GM19043 (cell line): ENCODE data around the gene RDH11.
"Not testable (repeated sequence)": the region's sequence is repeated elsewhere in the genome, so short reads cannot be mapped to it uniquely, and the experiment has no call there.

Source experiments
- ATAC-seq: cut with Tn5 transposase; IDR thresholded peaks from one replicate; pipeline ENCODE4 v1.9.1; 2021; ENCODE audit warnings: low read depth; ENCODE audit not compliant: unreplicated experiment

RDH11 gene, protein sequence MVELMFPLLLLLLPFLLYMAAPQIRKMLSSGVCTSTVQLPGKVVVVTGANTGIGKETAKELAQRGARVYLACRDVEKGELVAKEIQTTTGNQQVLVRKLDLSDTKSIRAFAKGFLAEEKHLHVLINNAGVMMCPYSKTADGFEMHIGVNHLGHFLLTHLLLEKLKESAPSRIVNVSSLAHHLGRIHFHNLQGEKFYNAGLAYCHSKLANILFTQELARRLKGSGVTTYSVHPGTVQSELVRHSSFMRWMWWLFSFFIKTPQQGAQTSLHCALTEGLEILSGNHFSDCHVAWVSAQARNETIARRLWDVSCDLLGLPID

DNA sequence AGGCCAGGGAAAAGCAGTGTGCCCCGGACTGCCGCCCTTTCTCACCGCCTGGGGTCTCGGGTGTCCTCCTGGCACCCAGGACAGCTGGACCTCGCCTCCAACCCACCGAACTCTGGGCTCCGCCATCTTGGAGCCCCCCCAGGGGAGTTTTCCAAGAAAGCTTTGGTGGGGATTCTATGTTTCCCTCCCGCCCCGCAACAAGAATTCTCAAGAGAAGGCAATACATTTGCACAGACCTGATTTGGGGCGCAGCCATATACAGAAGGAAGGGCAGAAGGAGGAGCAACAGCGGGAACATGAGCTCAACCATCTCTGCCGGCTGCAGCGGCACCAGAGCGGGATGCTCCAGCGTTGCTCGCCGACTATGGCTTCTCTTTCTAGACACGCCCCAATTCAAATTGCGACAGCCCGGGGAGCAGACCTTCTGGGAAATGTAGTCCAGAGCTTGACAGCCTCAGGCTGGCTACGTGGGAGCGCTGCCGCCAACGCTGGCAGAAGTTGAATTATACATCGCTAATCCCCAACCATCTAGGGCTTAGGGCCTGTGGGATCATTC is at the start of gene RDH11:
TSS of gene RDH11 (minus strand) at position 371 of the 556 bp plus-strand sequence. CDS start at position 310, 61 bp downstream.
- peak; percentile 80 for ATAC-seq

DNA sequence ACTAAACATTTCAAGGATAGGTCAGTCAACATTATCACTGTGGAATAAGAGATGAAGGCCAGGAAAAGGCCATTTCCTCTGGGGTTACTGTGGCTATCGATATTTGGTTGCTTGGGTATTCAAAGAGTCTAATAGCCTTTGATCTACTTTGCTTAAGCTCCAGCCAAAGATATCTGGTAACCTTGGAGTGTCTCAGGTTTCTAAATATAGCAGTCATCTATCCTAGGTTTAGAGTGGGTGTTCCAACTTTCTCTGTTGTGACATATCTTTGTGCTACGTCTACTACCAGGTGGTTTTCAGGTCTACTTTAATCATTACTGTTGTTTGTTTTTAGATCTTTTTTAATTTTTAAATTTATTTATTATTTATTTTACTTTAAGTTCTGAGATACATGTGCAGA is 48.5 kb upstream of the RDH11 start:
- ATAC-seq: no peak

DNA sequence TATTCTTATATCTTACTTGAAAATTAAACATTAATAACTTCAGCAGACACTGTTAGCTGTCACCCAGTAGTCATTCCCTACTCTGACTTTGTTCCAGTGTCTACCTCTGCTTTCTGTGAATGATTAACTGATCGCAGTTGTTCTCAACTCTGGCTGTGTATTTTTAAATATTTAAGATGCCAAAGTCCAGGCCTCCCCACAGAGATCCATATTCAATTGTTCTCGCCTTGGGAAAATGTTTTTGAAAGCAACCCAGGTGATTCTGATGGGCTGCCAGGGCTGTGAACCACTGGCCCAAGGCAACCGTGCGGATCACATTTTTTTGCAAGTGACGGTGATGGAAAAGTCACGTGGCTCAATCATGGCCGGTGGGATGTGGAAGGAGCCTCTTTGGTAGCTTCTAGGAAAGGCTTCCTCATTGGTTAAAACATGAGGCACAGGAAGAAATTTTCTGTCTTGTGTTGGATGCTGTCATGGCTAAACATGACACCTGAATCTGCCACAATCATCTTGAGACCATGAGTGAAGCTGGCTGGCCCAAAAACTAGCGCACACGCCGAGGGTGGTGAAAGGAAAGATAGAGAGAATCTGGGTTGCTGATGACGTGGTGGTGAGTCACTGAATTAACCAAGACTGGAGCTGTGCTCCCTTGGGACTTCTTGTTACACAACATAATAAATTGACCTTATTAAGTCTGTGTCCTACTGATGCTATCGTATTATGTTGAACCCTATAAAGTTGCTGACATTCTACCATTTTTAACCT is 43.4 kb upstream of the RDH11 start:
- ATAC-seq: no peak

DNA sequence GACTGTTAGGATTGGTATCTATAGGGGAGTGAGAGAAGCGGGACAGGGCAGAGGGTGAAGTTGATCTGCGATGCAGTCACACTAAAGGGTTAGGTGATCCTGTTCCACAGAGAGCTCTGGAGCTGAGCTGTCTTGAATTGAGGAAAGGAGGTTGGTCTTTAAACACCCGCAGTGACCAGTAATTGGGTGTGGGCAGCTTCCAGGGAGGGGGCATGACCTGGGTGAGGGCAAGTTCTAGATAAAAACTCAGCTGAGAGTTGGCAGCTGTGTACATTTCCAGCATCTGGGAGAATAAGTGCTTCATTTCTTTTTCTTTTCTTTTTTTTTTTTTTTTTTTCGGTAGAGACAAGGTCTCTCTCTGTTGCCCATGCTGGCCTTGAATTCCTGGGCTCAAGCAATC is 41.2 kb upstream of the RDH11 start:
- no peak for ATAC-seq

DNA sequence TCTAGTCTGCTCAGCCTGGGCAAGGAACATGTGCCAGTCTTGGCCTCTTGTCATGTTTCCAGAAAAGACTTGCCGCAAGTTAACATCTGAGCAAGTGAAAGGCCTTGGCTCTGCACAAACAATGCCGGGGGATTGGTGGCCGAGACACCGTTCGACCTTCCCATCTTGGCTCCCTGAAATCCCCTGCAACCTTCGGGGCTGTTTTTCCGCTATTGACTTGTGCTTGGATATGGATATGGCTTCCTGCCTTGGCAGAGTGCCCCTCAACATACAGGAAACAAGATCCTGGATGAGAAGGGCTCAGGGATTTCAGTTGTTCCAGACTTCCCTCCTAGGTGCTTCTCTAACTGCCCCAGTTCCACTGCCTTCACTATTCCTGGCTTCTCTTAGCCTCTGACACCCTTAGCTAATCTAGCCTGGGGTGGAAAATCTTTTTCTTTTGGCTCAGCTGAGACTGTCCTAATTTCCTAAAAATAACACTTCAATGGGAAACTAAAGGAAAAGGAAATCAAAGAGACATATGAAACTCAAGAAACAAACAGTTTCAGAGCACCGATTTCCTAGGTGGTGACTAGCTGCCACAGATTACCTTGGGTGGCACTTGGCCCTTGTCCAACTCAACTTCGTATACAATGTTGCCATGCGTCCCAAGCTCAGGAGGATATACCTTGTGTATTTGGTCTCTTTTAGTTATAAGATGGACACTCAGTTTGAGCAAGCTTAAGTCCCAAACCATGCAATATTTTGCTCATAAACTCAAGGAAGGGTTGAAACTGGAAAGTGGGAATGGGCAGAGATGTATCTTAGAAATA is 40.0 kb upstream of the RDH11 start:
- no peak for ATAC-seq

DNA sequence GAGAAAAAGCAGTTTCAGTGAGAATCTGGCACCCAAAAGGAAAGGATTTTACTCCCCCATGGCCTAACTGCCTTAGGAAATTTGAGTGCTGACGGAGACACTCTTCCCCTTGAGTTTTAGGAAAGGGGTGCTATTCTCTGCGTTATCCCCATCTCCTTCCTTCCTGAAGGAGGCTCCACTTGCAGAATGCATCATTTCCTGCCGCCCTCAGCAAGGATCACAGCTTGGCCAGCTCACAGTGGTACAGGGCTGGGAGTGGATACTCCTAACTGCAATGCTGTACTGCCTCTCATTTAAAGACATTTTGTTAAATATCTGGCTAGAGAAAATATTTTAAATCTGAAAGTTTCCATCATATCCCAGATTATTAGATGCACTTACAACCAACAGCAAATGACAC is 39.1 kb upstream of the RDH11 start:
- ATAC-seq: no peak

DNA sequence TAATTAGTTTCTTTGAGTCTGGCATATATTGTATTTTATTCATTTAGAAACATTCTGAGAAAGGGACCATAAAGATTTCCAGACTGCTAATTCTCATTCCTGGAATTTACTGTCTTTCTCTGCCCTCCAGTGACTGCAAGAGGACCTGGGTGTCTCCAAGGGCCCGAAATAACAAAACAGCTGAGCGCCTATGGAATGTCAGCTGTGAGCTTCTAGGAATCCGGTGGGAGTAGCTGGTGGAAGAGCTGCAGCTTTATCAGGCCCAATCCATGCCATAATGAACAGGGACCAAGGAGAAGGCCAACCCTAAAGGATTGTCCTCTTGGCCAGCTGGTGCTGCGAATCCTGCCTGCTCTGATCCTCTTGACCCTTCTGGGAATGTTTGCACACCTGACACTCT is 38.1 kb upstream of the RDH11 start:
- no peak for ATAC-seq

DNA sequence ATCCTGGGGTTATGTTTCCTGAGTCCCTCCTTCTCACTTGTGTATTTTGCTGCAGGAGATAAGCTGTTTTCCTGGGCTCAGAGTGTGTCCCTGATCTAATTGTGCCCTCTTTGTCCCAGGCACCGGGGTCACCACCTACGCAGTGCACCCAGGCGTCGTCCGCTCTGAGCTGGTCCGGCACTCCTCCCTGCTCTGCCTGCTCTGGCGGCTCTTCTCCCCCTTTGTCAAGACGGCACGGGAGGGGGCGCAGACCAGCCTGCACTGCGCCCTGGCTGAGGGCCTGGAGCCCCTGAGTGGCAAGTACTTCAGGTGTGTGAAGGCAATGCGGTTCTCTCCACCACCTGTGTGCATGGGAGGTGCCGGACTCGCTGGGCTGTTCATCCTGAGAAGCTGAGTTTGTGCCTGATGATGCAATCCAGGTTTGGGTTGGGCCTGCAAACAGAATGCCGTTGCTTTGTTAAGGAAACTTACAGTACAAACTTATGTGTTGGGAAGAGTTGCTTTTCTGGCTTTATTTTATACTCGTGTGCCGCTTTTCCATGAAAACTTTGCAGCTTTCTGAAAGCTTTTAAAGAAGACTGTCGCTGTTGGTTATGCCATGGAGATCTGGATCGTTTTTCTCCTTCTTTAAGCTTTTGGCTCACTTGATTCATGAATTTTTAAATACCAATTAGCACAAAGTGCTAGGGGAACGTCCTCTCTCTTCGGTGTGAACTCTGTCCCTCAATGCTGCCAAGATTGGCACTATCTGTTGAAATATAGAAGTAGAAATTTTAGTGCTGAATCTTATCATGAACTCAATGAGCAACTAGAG is 33.7 kb upstream of the RDH11 start:
- no peak for ATAC-seq

DNA sequence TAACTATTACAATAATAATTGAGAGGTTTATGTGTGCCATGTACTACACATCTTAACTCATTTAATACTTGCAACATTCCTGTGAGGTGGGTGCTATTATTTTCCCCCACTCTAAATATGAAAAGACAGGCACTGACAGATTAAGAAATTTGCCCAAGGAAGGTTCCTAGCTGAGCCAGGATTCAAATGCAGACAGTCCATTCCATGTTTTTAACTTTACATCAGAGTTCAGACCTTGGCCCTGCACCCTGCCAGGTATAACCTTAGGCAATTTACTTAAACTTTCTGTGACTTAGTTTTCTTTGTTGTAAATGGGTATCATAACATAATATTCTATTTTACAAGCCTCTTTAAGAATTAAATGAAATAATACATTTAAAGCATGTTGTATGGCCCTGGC is 32.7 kb upstream of the RDH11 start:
- no peak for ATAC-seq

DNA sequence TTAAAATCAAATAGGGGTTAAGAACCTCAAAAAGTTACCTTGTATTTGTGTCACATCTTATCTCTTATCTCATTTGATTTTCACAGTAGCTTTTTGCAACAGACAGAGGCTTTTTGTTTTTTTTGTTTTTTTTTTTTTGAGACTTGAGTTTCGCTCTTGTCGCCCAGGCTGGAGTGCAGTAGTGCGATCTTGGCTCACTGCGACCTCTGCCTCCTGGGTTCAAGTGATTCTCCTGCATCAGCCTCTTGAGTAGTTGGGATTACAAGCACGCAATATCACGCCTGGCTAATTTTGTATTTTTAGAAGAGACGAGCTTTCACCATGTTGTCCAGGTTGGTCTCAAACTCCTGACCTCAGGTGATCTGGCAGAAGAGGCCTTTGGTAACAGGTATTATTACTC is 31.8 kb upstream of the RDH11 start:
- no peak for ATAC-seq

DNA sequence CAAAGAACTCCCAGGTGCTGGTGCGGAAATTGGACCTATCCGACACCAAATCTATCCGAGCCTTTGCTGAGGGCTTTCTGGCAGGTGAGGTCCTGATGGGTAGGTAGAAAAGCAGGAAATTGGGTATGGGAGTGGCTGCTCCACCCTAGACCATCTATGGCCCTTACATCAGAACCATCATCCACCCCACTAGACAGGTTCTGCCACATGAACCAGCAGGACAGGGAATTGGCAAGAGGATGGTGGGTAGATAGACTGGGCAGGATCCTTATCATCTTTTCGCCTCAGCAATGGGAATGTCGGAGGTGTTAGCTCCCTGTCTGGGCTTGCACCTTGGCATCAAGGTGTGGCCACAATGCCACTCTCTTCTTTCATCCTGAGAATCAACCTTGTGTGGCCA is 29.6 kb upstream of the RDH11 start:
- no peak for ATAC-seq

DNA sequence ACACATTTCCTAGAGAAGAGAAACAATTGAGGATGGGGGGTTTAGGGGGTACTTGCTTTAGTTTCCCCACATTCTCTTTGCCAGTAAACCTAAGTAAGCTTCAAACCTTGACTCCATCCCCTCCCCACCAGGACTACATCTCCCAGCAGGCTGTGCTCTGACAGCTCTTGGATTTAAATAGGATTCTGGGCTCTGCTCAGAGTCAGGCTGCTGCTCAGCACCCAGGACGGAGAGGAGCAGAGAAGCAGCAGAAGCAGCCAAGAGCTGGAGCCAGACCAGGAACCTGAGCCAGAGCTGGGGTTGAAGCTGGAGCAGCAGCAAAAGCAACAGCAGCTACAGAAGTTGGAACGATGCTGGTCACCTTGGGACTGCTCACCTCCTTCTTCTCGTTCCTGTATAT is 26.7 kb upstream of the RDH11 start:
- ATAC-seq: no peak

DNA sequence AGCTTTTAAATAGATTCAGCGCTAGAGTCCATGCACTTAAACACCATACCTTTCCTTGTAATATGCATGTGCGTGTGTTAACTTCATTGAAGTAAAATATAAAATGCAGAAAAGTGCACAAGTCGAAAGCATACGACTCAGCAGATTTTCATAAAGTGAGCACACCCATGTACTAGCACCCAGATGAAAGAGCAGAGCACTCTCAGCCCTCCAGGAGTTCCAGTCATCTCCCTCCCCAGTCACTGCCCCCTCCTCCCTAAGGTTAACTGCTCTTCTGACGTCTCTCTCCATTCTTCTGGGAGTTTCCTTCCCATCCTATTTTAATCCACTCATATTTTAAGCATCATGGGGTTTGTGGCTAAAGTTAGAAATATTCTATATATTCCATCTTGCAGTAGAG is 26.3 kb upstream of the RDH11 start:
- no peak for ATAC-seq

DNA sequence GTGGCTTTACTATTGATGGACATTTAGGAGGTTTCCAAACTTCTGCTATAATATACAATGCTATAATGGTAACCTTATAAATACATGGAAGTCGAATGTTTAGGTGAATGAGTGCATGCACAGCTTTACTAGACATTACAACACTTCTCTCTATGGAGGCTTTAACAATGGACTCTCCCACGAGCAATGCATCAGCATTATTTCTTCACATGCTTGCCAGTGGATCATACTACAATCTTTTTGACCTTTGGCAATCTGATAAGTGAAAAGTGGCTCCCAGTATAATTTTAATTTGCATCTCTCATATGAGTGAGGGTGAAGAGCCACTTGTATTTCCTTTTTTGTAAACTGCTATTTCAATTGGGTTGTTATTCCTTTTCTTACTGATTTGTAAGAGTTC is 24.3 kb upstream of the RDH11 start:
- ATAC-seq: no peak

DNA sequence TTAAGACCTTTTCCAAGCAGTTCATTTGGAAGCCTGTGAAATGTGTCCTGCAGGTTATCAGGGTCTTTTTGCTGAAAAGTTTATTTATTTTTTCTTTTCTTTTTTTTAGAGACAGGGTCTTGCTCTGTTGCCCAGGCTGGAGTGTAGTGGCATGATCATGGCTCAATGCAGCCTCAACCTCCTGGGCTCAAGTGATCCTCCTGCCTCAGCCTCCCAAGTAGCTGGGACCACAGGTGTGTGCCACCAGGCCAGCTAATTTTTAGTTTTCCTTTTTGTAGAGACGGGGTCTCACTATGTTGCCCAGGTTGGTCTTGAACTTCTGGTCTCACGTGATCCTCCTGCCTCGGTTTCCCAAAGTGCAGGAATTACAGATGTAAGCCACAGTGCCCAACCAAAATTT is 23.8 kb upstream of the RDH11 start:
- not testable (repeated sequence) for ATAC-seq

DNA sequence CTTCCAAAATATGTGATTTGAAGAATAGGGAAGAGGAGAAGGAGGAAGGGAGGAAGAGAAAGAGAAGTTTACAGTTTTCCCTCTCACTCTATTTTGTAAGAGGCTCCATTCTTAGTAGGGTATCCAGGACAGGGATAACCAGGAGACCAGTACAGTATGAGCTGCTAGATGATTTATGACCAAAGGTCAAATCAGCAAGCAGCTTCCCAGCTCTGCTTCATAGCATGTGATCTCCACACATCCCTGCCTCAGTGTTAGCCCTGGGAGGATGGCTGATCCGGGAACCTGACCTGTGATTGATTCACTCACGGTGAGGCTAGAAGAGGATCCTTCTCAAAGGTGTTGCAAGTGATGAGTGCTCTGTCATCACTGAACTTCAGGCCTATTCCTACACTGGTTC is 22.7 kb upstream of the RDH11 start:
- no peak for ATAC-seq

DNA sequence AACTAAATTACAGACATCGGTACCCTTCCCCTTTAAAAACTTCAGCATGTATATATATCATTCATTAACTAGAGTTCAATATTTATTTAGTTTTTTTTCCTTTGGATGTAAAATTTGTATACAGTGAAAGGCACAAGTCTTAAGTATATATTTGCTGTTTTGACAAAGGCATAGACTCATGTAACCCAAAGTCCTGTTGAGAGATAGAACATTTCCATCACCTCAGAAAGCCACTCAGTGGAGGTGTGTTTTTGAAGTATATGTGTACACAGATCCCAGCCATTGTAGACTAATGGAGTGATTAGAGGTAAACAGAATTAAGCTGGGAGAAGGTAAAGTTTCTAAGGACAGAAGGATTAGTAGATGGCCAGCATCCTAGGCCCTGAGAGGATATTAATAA is 21.5 kb upstream of the RDH11 start:
- no peak for ATAC-seq

DNA sequence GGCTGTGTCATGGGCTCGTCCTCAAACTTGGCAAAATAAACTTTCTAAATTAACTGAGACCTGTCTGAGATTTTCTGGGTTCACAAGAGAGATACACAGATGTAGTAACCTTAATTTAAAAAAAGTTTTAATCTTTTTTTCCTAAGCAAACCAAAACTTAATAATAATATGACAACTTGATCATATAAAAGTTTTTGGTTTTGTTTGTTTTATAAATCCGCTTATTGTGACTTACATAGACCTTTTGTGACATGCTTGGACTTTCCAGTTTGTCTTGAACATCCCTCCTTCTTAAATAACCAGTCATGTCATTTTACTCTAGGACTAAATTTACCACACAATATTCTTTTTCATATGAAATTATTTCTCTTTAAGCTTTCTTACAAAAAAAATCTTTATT is 14.6 kb upstream of the RDH11 start:
- no peak for ATAC-seq

DNA sequence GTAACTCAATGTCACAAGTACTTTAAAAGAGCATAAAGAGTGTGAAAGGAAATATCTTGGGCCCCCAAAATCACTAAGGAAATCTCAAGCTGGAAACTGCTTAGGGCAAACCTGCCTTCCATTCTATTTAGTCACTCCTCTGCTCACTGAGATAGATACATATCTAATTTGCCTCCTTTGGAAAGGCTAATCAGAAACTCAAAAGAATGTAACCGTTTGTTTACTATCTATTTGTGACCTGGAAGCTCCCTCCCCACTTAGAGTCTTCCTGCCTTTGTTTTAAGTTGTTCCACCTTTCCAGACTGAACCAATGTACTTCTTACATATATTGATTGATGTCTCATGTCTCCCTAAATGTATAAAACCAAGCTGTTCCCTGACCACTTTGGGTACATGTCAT is 14.2 kb upstream of the RDH11 start:
- not testable (repeated sequence) for ATAC-seq

DNA sequence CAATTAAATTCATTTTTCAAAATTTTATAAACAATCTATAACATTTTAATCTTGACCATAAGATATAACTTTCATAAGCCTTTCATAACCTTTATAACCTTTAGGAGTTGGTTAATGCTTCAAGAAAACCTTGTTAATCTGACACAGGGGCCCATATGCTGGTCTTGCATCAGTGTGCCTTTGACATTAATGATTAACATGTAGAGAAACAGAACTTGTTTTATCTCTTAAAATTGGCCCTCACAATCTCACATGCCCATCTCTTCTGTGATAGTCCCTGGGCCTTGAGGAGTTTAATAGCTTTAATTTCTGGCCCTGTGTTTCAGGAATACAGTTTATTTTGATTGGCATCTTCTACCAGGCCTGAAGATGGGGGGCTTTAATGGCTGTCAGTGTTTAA is 13.8 kb upstream of the RDH11 start:
- not testable (repeated sequence) for ATAC-seq
